GM19240 (cell line): Measurements from ENCODE around the gene BCL2L1.

Experiments used
- DNase-seq: peaks from one replicate; pipeline ENCODE4 v3.0.0; 2011; ENCODE audit warnings: low spot score; ENCODE audit not compliant: insufficient read length

Gene BCL2L1

GRCh38 chr20:31709939-31710338 lies 12.7 kb downstream of the BCL2L1 start:
- no peak for DNase-seq

GRCh38 chr20:31708736-31709534 lies 13.7 kb downstream of the BCL2L1 start:
- DNase-seq = no peak

- no peak for DNase-seq
Measured at GRCh38 chr20:31707994-31708735, 14.5 kb downstream of the BCL2L1 start.

GRCh38 chr20:31707258-31707615 lies 15.4 kb downstream of the BCL2L1 start:
- no peak for DNase-seq

GRCh38 chr20:31706607-31707257 lies 15.9 kb downstream of the BCL2L1 start:
- no peak for DNase-seq

- no peak for DNase-seq
Measured at GRCh38 chr20:31705598-31706597, 16.8 kb downstream of the BCL2L1 start.

GRCh38 chr20:31705191-31705590 lies 17.5 kb downstream of the BCL2L1 start:
- DNase-seq = no peak

GRCh38 chr20:31704225-31705119 lies 18.2 kb downstream of the BCL2L1 start:
- DNase-seq = no peak

- DNase-seq = no peak
Measured at GRCh38 chr20:31701591-31701990, 21.1 kb downstream of the BCL2L1 start.

- no peak for DNase-seq
Measured at GRCh38 chr20:31700747-31701146, 21.9 kb downstream of the BCL2L1 start.

- DNase-seq = no peak
Measured at GRCh38 chr20:31699801-31700728, 22.6 kb downstream of the BCL2L1 start.

- peak; percentile 76 for DNase-seq
Measured at GRCh38 chr20:31698803-31699718, 23.6 kb downstream of the BCL2L1 start.

- no peak for DNase-seq
Measured at GRCh38 chr20:31698243-31698802, 24.3 kb downstream of the BCL2L1 start.

GRCh38 chr20:31695849-31696804 lies 26.5 kb downstream of the BCL2L1 start:
- no peak for DNase-seq

GRCh38 chr20:31694842-31695593 lies 27.6 kb downstream of the BCL2L1 start:
- no peak for DNase-seq
